Neural cell (in vitro differentiated cells): Measurements from ENCODE around the gene IGF1. TPM values are rescaled to one million over a fixed set of nuclear protein-coding genes. Genes with fewer than 3 reads are reported as not detected.

Source experiments
- H2AFZ ChIP-seq: fragments of 200-600, 300-800 bp; sonication (generic), shearing (Covaris generic); 2 replicates; pipeline ENCODE4 v1.6.0; 2014; ENCODE audit warnings: low read depth, mild to moderate bottlenecking, antibody characterized with exemption, low read length, moderate library complexity
- H3F3A ChIP-seq: fragments of 200-600 bp; shearing (Covaris generic); 2 replicates; pipeline ENCODE4 v1.6.1; 2016; ENCODE audit warnings: mild to moderate bottlenecking, moderate library complexity, mixed read lengths, antibody characterized with exemption, low read length; ENCODE audit not compliant: insufficient read depth, poor library complexity, severe bottlenecking
- H3K27ac ChIP-seq: fragments of 200-600, 300-800 bp; sonication (generic), shearing (Covaris generic); 2 replicates; pipeline ENCODE4 v1.5.1; 2014; ENCODE audit warnings: mild to moderate bottlenecking, low read length, moderate library complexity
- H3K27me3 ChIP-seq: fragments of 300-800, 200-600 bp; sonication (generic), shearing (Covaris generic); 2 replicates; pipeline ENCODE4 v1.6.0; 2014; ENCODE audit warnings: mild to moderate bottlenecking, low read depth, low read length, moderate library complexity; ENCODE audit not compliant: insufficient read depth
- H3K36me3 ChIP-seq: fragments of 300-800, 200-600 bp; sonication (generic), shearing (Covaris generic); 2 replicates; pipeline ENCODE4 v1.5.1; 2014; ENCODE audit warnings: mild to moderate bottlenecking, antibody characterized with exemption, low read length, moderate library complexity; ENCODE audit not compliant: insufficient read depth
- H3K4me2 ChIP-seq: fragments of 300-800, 200-600 bp; sonication (generic), shearing (Covaris generic); 2 replicates; pipeline ENCODE4 v1.6.0; 2014; ENCODE audit warnings: mild to moderate bottlenecking, low read length
- H3K4me3 ChIP-seq: fragments of 300-800, 200-600 bp; sonication (generic), shearing (Covaris generic); 2 replicates; pipeline ENCODE4 v1.5.1; 2014; ENCODE audit warnings: mild to moderate bottlenecking, low read length, moderate library complexity
- H3K79me2 ChIP-seq: fragments of 200-600 bp; shearing (Covaris generic); replicated peaks from 2 replicates; pipeline ENCODE4 v1.6.0; 2014; ENCODE audit warnings: mild to moderate bottlenecking, low read length, moderate library complexity; ENCODE audit not compliant: insufficient read depth
- H3K9ac ChIP-seq: fragments of 300-800, 200-600 bp; sonication (generic), shearing (Covaris generic); 2 replicates; pipeline ENCODE4 v1.6.1; 2016; ENCODE audit warnings: mild to moderate bottlenecking, low read length, mixed read lengths
- H3K9me2 ChIP-seq: fragments of 200-600 bp; shearing (Covaris generic); 2 replicates; pipeline ENCODE4 v1.6.1; 2016; ENCODE audit warnings: mild to moderate bottlenecking, low read length, mixed read lengths; ENCODE audit not compliant: insufficient read depth
- H3K9me3 ChIP-seq: fragments of 200-600, 300-800 bp; sonication (generic), shearing (Covaris generic); 2 replicates; pipeline ENCODE4 v1.6.1; 2016; ENCODE audit warnings: mild to moderate bottlenecking, mixed run types, low read length, moderate library complexity, mixed read lengths
- H4K20me1 ChIP-seq: fragments of 200-600 bp; shearing (Covaris generic); 2 replicates; pipeline ENCODE4 v1.6.1; 2016; ENCODE audit warnings: mild to moderate bottlenecking, mixed run types; ENCODE audit not compliant: insufficient read depth
- EP300 ChIP-seq: fragments of 450-650 bp; conservative IDR thresholded peaks from 2 replicates; pipeline ENCODE4 v1.6.1; 2014; ENCODE audit warnings: antibody characterized with exemption, mild to moderate bottlenecking, moderate library complexity; ENCODE audit not compliant: poor library complexity, severe bottlenecking
- EZH2 ChIP-seq: fragments of 200-600, 300-800 bp; shearing (Covaris generic), sonication (generic); IDR thresholded peaks from 2 replicates; pipeline ENCODE4 v1.6.1; 2014; ENCODE audit warnings: antibody characterized with exemption, low read length, borderline replicate concordance, mild to moderate bottlenecking; ENCODE audit not compliant: insufficient read depth, poor library complexity, severe bottlenecking
- MXI1 ChIP-seq: fragments of 450-650 bp; conservative IDR thresholded peaks from 2 replicates; pipeline ENCODE4 v1.6.1; 2014; ENCODE audit warnings: antibody characterized with exemption, mild to moderate bottlenecking; ENCODE audit not compliant: poor library complexity, severe bottlenecking
- POLR2AphosphoS5 ChIP-seq: IDR thresholded peaks from 2 replicates; pipeline ENCODE4 v1.6.1; 2012
- RAD21 ChIP-seq: fragments of 450-650 bp; conservative IDR thresholded peaks from 2 replicates; pipeline ENCODE4 v1.6.1; 2014; ENCODE audit warnings: antibody characterized with exemption, mild to moderate bottlenecking, moderate library complexity
- SMC3 ChIP-seq: fragments of 450-650 bp; conservative IDR thresholded peaks from 2 replicates; pipeline ENCODE4 v1.6.1; 2014; ENCODE audit warnings: antibody characterized with exemption, mild to moderate bottlenecking, moderate library complexity; ENCODE audit not compliant: poor library complexity
- TAF1 ChIP-seq: IDR thresholded peaks from 2 replicates; pipeline ENCODE4 v1.6.1; 2012; ENCODE audit warnings: low read depth
- polyA plus RNA-seq: library from polyadenylated mRNA; depleted of rRNA; stranded (reverse); fragments of >200 nt; gene quantifications from 2 replicates; pipeline ENCODE4 v1.2.3, GENCODE V29; 2014
- TF ChIP-seq, protein P1 (sequence below): IDR thresholded peaks from 2 replicates; pipeline ENCODE4 v1.6.1; 2012; ENCODE audit warnings: borderline replicate concordance
- TF ChIP-seq, protein P2 (sequence below): fragments of 450-650 bp; IDR thresholded peaks from 2 replicates; pipeline ENCODE4 v1.5.1; 2014; ENCODE audit warnings: antibody characterized with exemption, mild to moderate bottlenecking, moderate library complexity; ENCODE audit not compliant: poor library complexity, severe bottlenecking

IGF1 gene
- polyA plus RNA-seq, 1 donor from 2014 or later: not detected

DNA sequence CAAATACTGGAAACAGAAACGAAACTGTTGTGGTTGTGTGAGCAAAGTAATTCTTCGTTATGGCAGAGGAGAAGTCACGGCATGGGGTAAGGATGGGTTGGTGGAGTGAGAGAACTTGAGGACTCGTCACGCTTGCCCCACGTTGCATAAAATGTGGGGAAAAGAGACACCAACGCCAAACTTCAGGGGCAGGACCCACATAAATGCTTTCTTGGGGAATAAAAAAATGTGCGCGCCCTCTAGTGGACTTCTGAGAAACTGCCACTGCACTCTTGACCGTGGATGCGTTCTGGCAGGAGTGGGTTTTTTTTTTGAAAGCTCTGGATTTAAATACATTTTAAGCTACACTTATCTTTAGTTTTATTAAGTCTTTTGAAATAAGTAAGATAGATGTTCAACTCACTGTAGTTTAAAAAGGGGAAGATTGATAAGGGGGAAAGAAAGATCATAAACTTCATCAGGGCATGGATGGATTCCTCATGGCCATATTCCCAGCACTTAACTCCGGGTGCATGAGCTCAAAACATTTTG, 4.1 kb upstream of the IGF1 start:
- no peaks in the 10 kb centered on the region for H3K36me3 ChIP-seq

DNA sequence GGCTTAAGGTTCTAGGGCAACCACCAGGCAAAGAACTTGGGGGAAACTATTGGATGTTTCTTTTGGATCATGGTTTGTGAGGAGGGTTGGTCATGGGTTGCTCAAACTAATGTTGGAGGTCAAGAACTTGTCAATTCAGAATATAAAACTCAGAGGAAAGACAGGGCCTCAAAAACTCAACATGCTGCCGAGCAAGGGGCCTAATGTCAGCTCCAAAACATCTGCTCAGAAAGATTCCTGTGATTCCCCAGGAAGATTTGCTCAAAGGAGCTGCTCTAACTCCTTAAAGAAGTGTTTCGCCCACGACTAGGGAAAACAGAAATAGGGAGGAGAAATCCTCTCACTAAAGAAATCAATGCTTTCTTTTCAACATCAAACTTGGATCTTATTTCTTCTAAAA, 3.7 kb upstream of the IGF1 start:
- H2AFZ ChIP-seq: no peak overlapping the region
- H3K9me3 ChIP-seq: no peaks in the 10 kb centered on the region
- H3K79me2 ChIP-seq: no peaks in the 10 kb centered on the region
- H3K4me3 ChIP-seq: no peak overlapping the region
- no peaks in the 10 kb centered on the region for H3K9me2 ChIP-seq
- no peaks in the 10 kb centered on the region for H3F3A ChIP-seq
- TF ChIP-seq TAF1: no peak
- no peak for TF ChIP-seq POLR2AphosphoS5
- no peak for TF ChIP-seq SMC3
- TF ChIP-seq, protein P1, sequence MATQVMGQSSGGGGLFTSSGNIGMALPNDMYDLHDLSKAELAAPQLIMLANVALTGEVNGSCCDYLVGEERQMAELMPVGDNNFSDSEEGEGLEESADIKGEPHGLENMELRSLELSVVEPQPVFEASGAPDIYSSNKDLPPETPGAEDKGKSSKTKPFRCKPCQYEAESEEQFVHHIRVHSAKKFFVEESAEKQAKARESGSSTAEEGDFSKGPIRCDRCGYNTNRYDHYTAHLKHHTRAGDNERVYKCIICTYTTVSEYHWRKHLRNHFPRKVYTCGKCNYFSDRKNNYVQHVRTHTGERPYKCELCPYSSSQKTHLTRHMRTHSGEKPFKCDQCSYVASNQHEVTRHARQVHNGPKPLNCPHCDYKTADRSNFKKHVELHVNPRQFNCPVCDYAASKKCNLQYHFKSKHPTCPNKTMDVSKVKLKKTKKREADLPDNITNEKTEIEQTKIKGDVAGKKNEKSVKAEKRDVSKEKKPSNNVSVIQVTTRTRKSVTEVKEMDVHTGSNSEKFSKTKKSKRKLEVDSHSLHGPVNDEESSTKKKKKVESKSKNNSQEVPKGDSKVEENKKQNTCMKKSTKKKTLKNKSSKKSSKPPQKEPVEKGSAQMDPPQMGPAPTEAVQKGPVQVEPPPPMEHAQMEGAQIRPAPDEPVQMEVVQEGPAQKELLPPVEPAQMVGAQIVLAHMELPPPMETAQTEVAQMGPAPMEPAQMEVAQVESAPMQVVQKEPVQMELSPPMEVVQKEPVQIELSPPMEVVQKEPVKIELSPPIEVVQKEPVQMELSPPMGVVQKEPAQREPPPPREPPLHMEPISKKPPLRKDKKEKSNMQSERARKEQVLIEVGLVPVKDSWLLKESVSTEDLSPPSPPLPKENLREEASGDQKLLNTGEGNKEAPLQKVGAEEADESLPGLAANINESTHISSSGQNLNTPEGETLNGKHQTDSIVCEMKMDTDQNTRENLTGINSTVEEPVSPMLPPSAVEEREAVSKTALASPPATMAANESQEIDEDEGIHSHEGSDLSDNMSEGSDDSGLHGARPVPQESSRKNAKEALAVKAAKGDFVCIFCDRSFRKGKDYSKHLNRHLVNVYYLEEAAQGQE: no peak
- TF ChIP-seq EP300: no peak
- no peak for TF ChIP-seq RAD21
- no peak for TF ChIP-seq EZH2
- no peak for TF ChIP-seq MXI1
- TF ChIP-seq, protein P2, sequence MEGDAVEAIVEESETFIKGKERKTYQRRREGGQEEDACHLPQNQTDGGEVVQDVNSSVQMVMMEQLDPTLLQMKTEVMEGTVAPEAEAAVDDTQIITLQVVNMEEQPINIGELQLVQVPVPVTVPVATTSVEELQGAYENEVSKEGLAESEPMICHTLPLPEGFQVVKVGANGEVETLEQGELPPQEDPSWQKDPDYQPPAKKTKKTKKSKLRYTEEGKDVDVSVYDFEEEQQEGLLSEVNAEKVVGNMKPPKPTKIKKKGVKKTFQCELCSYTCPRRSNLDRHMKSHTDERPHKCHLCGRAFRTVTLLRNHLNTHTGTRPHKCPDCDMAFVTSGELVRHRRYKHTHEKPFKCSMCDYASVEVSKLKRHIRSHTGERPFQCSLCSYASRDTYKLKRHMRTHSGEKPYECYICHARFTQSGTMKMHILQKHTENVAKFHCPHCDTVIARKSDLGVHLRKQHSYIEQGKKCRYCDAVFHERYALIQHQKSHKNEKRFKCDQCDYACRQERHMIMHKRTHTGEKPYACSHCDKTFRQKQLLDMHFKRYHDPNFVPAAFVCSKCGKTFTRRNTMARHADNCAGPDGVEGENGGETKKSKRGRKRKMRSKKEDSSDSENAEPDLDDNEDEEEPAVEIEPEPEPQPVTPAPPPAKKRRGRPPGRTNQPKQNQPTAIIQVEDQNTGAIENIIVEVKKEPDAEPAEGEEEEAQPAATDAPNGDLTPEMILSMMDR: no peak
- no peaks in the 10 kb centered on the region for H3K27me3 ChIP-seq
- H3K36me3 ChIP-seq: no peaks in the 10 kb centered on the region
- no peak overlapping the region for H3K27ac ChIP-seq
- no peak overlapping the region for H3K4me2 ChIP-seq
- no peak overlapping the region for H3K9ac ChIP-seq
- H4K20me1 ChIP-seq: no peaks in the 10 kb centered on the region

More for the DNA sequence above, 4.1 kb upstream of the IGF1 start:
- H3K9me3 ChIP-seq: no peaks in the 10 kb centered on the region
- TF ChIP-seq TAF1 (no peak), SMC3 (peak; percentile 80), RAD21 (peak; percentile 62)
- TF ChIP-seq, protein P2: peak; percentile 75
- H3K79me2 ChIP-seq: no peaks in the 10 kb centered on the region
- H3K27ac ChIP-seq: no peak overlapping the region
- no peak overlapping the region for H3K4me2 ChIP-seq
- no peaks in the 10 kb centered on the region for H3K9me2 ChIP-seq
- no peak overlapping the region for H2AFZ ChIP-seq
- no peaks in the 10 kb centered on the region for H4K20me1 ChIP-seq
- H3F3A ChIP-seq: no peaks in the 10 kb centered on the region
- no peak overlapping the region for H3K4me3 ChIP-seq
- H3K9ac ChIP-seq: no peak overlapping the region
- no peaks in the 10 kb centered on the region for H3K27me3 ChIP-seq
